HG02870 (cell line): ENCODE measurements around the gene CCM2.
A peak's percentile ranks its signal among the peaks of the same experiment; 100 is the strongest.
"Not testable (repeated sequence)": the region's sequence is repeated elsewhere in the genome, so short reads cannot be mapped to it uniquely, and the experiment has no call there.

Experiments
- ATAC-seq: cut with Tn5 transposase; IDR thresholded peaks from one replicate; pipeline ENCODE4 v1.9.1; 2021; ENCODE audit warnings: mild to moderate bottlenecking, moderate library complexity; ENCODE audit not compliant: unreplicated experiment

CCM2 gene

GRCh38 chr7:45098983-45099839 lies 99.2 kb downstream of the CCM2 start:
- no peak for ATAC-seq

DNA sequence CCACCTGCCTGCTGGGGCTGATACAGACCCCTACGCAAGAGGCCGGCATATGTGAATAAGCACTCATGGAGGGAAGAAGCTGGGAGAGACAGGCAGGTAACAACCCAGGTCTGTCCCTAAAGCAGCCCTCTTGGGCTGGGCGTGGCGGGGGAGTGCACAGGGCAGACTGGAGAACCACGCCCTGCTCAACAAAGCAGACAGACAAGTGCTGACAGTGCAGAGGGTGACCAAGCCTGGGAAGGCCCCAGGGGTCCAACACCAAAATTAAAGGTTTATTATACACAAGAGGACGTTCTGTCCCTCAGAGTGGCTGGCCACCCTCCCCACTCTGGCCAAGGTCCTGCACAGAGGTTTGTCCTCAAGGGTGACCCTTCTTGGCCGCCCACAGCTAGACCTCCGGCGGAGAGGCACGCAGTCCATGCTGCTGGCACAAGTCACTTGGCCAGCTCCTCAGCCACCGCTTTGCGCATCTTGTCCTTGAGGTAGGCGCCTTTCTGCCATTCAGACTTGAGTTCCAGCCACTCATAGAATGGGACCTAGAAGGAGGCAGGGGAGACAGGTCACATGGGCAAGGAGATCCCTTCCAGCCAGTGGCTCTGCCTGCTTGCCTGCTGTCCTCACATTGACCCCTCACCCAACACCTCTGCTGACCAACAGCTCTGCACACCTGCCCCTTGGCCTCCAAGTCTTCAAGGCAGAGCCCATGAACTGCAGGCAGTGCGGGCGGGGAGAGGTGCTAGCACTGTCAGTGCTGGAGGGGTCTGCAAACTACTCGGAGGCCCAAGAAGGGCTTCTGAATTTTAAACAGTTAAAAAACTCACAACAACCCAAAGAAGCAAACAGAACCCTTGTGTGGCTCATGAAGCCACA lies 100.1 kb downstream of the CCM2 start:
- ATAC-seq: no peak

- ATAC-seq: no peak
These were observed 100.9 kb downstream of the CCM2 start for GRCh38 chr7:45100761-45101480.

- no peak for ATAC-seq
These were observed 101.7 kb downstream of the CCM2 start for GRCh38 chr7:45101748-45102147.

- no peak for ATAC-seq
These were observed 103.0 kb downstream of the CCM2 start for GRCh38 chr7:45102785-45103712.

GRCh38 chr7:45103958-45104843 lies 104.2 kb downstream of the CCM2 start:
- ATAC-seq: no peak

DNA sequence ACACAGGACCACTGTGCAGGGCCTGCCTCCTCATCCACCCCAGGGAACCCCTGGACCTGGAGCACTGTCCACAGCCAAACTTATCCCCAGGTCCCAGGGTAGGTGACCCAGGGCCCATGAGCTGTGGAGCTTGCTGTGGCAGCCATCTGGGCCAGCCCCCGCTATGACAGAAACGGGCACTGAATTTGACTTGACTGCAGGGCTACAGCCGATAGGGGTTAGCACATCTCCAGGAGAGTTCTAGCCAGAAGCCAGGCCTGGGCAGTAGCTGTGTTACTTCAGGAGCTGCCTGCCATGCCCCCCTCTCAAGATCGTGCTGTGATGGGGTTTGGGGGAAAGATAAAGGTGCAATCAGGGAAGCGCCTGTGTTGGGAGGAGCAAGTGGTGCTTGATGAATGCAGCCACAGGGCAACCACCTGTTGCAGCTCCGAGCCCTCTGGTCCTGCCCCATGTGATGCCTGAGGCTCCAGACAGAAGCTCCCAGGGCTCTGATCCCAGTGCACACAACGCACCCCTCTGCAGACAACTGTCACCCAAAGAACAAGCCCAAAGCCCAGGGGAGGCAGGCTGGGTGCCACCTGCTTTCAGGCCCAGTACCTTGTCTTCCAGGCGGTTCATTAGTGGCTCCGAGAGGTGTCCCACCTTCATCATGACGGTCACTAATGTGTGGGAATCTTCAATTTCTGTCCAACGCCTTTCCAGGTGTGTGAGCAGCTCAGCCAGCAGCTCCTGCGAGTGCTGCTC lies 105.0 kb downstream of the CCM2 start:
- no peak for ATAC-seq

DNA sequence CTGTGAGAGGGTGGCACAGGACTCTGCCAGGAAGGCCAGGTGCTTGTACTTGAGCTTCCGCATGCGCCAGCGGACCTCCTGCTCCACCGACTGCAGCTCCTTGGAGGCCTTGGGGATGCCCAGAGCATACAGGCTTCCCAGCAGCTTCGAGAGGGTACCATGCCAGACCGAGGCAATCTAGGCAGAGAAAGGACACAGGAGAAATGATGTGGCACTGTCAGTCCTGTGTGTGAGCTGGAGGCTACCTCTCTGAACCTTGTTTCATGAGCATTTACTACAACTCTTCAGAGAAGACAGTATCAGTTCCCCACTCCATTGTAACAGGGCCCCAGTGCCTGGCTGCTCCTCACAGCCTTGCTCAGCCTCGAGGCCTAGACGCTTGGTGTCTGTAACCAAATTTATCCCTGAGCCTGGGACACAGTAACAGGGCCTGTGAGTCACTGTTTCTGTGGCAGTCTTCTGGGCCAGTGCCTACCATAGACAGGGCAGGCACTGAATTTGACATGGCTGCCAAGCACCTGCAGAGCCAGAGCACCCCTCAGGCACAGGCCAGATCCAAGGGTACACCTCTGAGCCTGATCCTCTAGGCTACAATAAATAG lies 105.7 kb downstream of the CCM2 start:
- no peak for ATAC-seq

GRCh38 chr7:45106820-45107219 lies 106.8 kb downstream of the CCM2 start:
- ATAC-seq: no peak

GRCh38 chr7:45107356-45107755 lies 107.4 kb downstream of the CCM2 start:
- ATAC-seq: no peak

GRCh38 chr7:45108863-45109262 lies 108.9 kb downstream of the CCM2 start:
- no peak for ATAC-seq

- ATAC-seq: peak; percentile 90
These were observed 111.6 kb downstream of the CCM2 start, which contains the start of gene TBRG4 for GRCh38 chr7:45111298-45112223. Gene TBRG4, minus strand, starts transcription at chr7:45111697. Its CDS starts 2,460 bp downstream, at chr7:45109237.

DNA sequence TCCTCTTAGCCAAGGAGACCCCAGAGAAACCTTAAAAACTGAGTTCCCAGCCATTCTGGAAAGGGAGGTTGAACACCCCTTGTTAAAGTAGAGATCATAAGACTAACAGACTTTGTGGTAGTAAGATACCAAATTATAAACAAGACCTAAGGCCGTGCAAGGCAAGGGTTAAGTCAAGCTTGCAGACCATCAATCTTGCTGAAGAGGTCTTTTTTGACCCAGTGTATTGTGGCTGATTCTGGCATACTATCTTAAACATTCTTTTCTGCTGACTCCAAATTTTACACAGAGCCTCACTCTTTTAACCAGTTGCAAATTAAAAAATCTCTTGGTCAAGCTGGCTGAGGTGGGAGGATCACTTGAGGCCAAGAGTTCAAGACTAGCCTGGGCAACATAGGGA lies 112.6 kb downstream of the CCM2 start:
- no peak for ATAC-seq

GRCh38 chr7:45114257-45114656 lies 114.3 kb downstream of the CCM2 start:
- not testable (repeated sequence) for ATAC-seq

- ATAC-seq: no peak
These were observed 114.9 kb downstream of the CCM2 start for GRCh38 chr7:45114926-45115325.

- no peak for ATAC-seq
These were observed 116.0 kb downstream of the CCM2 start for GRCh38 chr7:45116048-45116447.

DNA sequence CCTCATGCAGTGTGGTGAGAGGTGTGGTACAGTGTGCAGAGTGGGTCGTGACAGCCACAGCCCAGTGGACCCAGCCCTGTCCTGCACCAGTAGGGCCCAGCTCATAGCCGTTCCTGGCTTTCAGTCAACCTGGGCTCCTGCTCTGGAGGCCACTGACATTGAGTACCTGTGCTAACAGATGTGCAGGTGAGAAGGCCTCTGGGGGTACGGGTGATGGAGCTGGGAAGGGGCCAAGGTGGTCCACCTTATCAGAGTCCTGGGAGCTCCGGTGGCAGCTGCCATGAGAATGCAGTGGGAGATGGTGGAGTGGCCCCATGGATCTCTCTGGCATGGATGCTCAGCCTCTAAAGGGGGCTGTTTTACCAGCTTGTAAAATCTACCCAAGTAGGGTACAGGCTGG lies 117.6 kb downstream of the CCM2 start:
- ATAC-seq: no peak
